ENCODE measurements around the gene EXOC1L. TPM values are rescaled to one million over a fixed set of nuclear protein-coding genes. Genes with fewer than 3 reads are reported as not detected.

The EXOC1L gene
- polyA plus RNA-seq, 1 donor (not counting 4 experiments of a cell fraction or from before 2014, with no cell fraction given) = not detected

- DNase-seq (ENCODE audit: low read depth, low spot score) = no peak
- no peaks in the 10 kb centered on the region for H3K27me3 ChIP-seq (ENCODE audit: control insufficient read depth, extremely low read depth, insufficient read depth, low read length)
- no peaks in the 10 kb centered on the region for H3K9me3 ChIP-seq (ENCODE audit: control insufficient read depth, low read depth, low read length)
- TF ChIP-seq CTCF (optimal IDR thresholded peaks at IDR 0.05 in 1 of 3, IDR thresholded peaks at IDR 0.05 in 1 of 3, conservative IDR thresholded peaks at IDR 0.05 in 1 of 3; ENCODE audit: extremely low read depth in 1 of 3, insufficient read depth in 2 of 3, low read length in 3 of 3) (no peak), EZH2 (IDR thresholded peaks at IDR 0.05; ENCODE audit: low read length) (no peak)
- H3K9ac ChIP-seq (ENCODE audit: control insufficient read depth, extremely low read depth, insufficient read depth, low read length) = no peak overlapping the region
- no peak overlapping the region for H2AFZ ChIP-seq (ENCODE audit: control insufficient read depth, low read length)
- no peaks in the 10 kb centered on the region for H3K9me1 ChIP-seq (ENCODE audit: control insufficient read depth, extremely low read depth, insufficient read depth, low read length)
- no peaks in the 10 kb centered on the region for H3K36me3 ChIP-seq (ENCODE audit: control insufficient read depth in 2 of 2, extremely low read depth in 1 of 2, insufficient read depth in 2 of 2, low read length in 2 of 2)
- peaks cover 11% of the 10 kb centered on the region for H3K79me2 ChIP-seq (ENCODE audit: control insufficient read depth, insufficient read depth, low read length)
- no peak overlapping the region for H3K27ac ChIP-seq (ENCODE audit: control insufficient read depth, insufficient read depth, low read length)
- H4K20me1 ChIP-seq (ENCODE audit: control insufficient read depth, extremely low read depth, insufficient read depth, low read length) = no peaks in the 10 kb centered on the region
- peaks cover 28% of the 10 kb centered on the region for H3K4me1 ChIP-seq (ENCODE audit: control insufficient read depth, extremely low read depth, insufficient read depth, low read length)
- no peak for FAIRE-seq
- no peak overlapping the region for H3K4me3 ChIP-seq (ENCODE audit: control insufficient read depth in 2 of 3, extremely low read depth in 1 of 3, insufficient read depth in 2 of 3, low read depth in 1 of 3, low read length in 3 of 3)
- H3K4me2 ChIP-seq (ENCODE audit: control insufficient read depth, extremely low read depth, insufficient read depth, low read depth, low read length) = no peak overlapping the region
- dilution Hi-C loops (cut with MboI; ENCODE audit: extremely low pct_ligation_motif_present, low sequenced_read_pairs) = no loop called here
Measured at GRCh38 chr4:55849724-55850123, 30.1 kb downstream of the EXOC1L start.

GRCh38 chr4:55851885-55852284 is 32.3 kb downstream of the EXOC1L start:
- peaks cover 35% of the 10 kb centered on the region for H3K4me1 ChIP-seq (ENCODE audit: control insufficient read depth, extremely low read depth, insufficient read depth, low read length)
- no peak overlapping the region for H3K27ac ChIP-seq (ENCODE audit: control insufficient read depth, insufficient read depth, low read length)
- peak; percentile 91 for FAIRE-seq
- H4K20me1 ChIP-seq (ENCODE audit: control insufficient read depth, extremely low read depth, insufficient read depth, low read length) = no peaks in the 10 kb centered on the region
- H3K4me2 ChIP-seq (ENCODE audit: control insufficient read depth, extremely low read depth, insufficient read depth, low read depth, low read length) = peak overlapping the region; percentile 76
- no peak overlapping the region for H2AFZ ChIP-seq (ENCODE audit: control insufficient read depth, low read length)
- H3K79me2 ChIP-seq (ENCODE audit: control insufficient read depth, insufficient read depth, low read length) = peaks cover 29% of the 10 kb centered on the region
- no peaks in the 10 kb centered on the region for H3K9me1 ChIP-seq (ENCODE audit: control insufficient read depth, extremely low read depth, insufficient read depth, low read length)
- no peaks in the 10 kb centered on the region for H3K27me3 ChIP-seq (ENCODE audit: control insufficient read depth, extremely low read depth, insufficient read depth, low read length)
- H3K4me3 ChIP-seq (ENCODE audit: control insufficient read depth in 2 of 3, extremely low read depth in 1 of 3, insufficient read depth in 2 of 3, low read depth in 1 of 3, low read length in 3 of 3) = no peak overlapping the region
- H3K9me3 ChIP-seq (ENCODE audit: control insufficient read depth, low read depth, low read length) = no peaks in the 10 kb centered on the region
- no peaks in the 10 kb centered on the region for H3K36me3 ChIP-seq (ENCODE audit: control insufficient read depth in 2 of 2, extremely low read depth in 1 of 2, insufficient read depth in 2 of 2, low read length in 2 of 2)
- H3K9ac ChIP-seq (ENCODE audit: control insufficient read depth, extremely low read depth, insufficient read depth, low read length) = no peak overlapping the region
- dilution Hi-C loops (cut with MboI; ENCODE audit: extremely low pct_ligation_motif_present, low sequenced_read_pairs) = no loop called here
- TF ChIP-seq CTCF (optimal IDR thresholded peaks at IDR 0.05 in 1 of 3, IDR thresholded peaks at IDR 0.05 in 1 of 3, conservative IDR thresholded peaks at IDR 0.05 in 1 of 3; ENCODE audit: extremely low read depth in 1 of 3, insufficient read depth in 2 of 3, low read length in 3 of 3) (no peak), EZH2 (IDR thresholded peaks at IDR 0.05; ENCODE audit: low read length) (no peak)
- DNase-seq (ENCODE audit: low read depth, low spot score) = peak; percentile 85

Measured in keratinocyte (primary cell).